Measurements from ENCODE around the gene FOXC1.

DNA sequence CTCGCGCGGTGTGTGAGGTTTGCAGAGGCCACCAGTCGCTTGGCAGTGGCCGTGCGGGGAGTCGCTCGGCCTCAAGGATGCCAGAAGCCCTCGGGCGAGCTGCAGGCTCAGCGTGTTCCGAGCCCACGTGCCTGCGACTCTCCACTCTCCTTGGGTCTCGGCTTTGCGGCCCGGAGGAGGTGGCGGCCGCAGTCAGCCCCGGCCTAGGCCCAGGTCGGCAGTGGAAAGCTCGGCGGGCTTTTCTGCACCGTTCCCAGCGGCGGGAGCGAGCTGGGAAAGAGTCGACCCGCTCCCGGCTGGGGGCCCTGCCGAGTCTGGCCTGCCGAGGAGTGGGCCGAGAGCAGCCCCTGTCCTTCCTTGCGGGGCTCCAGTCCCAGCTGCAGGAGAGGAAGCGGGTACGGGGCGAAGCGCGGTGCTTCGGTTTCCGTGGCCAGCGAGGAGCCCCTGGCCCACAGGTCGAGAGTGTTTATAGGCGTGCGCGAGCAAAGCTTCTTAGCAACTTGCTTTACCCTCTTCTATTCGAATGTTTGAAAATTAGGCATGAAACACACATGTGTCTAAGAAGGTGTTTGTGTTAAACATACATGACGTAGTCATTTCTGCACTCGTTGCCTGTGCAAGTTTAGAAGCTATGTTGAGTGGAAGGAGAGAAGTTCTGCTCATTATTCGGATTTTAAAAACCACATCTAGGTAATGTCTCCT lies 5.6 kb downstream of the FOXC1 start:
- no peak for TF ChIP-seq CTCF (IDR thresholded peaks at IDR 0.05)
- TF ChIP-seq, protein P1, sequence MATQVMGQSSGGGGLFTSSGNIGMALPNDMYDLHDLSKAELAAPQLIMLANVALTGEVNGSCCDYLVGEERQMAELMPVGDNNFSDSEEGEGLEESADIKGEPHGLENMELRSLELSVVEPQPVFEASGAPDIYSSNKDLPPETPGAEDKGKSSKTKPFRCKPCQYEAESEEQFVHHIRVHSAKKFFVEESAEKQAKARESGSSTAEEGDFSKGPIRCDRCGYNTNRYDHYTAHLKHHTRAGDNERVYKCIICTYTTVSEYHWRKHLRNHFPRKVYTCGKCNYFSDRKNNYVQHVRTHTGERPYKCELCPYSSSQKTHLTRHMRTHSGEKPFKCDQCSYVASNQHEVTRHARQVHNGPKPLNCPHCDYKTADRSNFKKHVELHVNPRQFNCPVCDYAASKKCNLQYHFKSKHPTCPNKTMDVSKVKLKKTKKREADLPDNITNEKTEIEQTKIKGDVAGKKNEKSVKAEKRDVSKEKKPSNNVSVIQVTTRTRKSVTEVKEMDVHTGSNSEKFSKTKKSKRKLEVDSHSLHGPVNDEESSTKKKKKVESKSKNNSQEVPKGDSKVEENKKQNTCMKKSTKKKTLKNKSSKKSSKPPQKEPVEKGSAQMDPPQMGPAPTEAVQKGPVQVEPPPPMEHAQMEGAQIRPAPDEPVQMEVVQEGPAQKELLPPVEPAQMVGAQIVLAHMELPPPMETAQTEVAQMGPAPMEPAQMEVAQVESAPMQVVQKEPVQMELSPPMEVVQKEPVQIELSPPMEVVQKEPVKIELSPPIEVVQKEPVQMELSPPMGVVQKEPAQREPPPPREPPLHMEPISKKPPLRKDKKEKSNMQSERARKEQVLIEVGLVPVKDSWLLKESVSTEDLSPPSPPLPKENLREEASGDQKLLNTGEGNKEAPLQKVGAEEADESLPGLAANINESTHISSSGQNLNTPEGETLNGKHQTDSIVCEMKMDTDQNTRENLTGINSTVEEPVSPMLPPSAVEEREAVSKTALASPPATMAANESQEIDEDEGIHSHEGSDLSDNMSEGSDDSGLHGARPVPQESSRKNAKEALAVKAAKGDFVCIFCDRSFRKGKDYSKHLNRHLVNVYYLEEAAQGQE (IDR thresholded peaks at IDR 0.05; ENCODE audit: insufficient read depth in 1 of 2, low read depth in 2 of 2, low read length in 1 of 2): no peak
- TF ChIP-seq POLR2AphosphoS5 (IDR thresholded peaks at IDR 0.05; ENCODE audit: low read depth, low read length): no peak
- TF ChIP-seq TCF7L2 (IDR thresholded peaks at IDR 0.05; ENCODE audit: low read depth, low read length): no peak

All from Panc1 (cell line).